ENCODE results near the gene DBX1. TPM values are rescaled to one million over a fixed set of nuclear protein-coding genes. Genes with fewer than 3 reads are reported as not detected.

DBX1 gene
- total and polyA plus RNA-seq, 9 donors: not detected

GRCh38 chr11:20158597-20159257, 1.5 kb downstream of the DBX1 start:
- Histone ChIP-seq H3K27ac (no peak overlapping the region), H3K4me3 (no peak overlapping the region), H3K27me3 (no peaks in the 10 kb centered on the region), H3K36me3 (no peaks in the 10 kb centered on the region), H3K4me1 (ENCODE audit: insufficient read depth) (peaks cover 2% of the 10 kb centered on the region), H3K9me3 (peaks cover 0 to 13% of the 10 kb centered on the region in 2 donors)
- WGBS, 3 donors: 3 to 6% (median 5%) methylated on average over 33 of the region's 33 CpGs
- intact Hi-C loops (cut with DNase I): no loop called here
- peak in 4 of 5 donors; percentile 17 to 63 (median 46) for DNase-seq
- TF ChIP-seq CTCF (IDR thresholded peaks at IDR 0.05): no peak

GRCh38 chr11:20157728-20158127, 2.5 kb downstream of the DBX1 start:
- Histone ChIP-seq H3K36me3 (no peaks in the 10 kb centered on the region), H3K4me1 (ENCODE audit: insufficient read depth) (peaks cover 2% of the 10 kb centered on the region), H3K27me3 (no peaks in the 10 kb centered on the region), H3K9me3 (peaks cover 0 to 13% of the 10 kb centered on the region in 2 donors), H3K4me3 (no peak overlapping the region), H3K27ac (no peak overlapping the region)
- 5 to 6% (median 5%) methylated on average over 9 of the region's 9 CpGs for WGBS, 3 donors
- TF ChIP-seq POLR2A (IDR thresholded peaks at IDR 0.05): no peak
- no peak for TF ChIP-seq EP300 (IDR thresholded peaks at IDR 0.05)
- no peak for TF ChIP-seq CTCF (IDR thresholded peaks at IDR 0.05)
- no peak for DNase-seq
- intact Hi-C loops (cut with DNase I): no loop called here

- peaks cover 2% of the 10 kb centered on the region for H3K4me1 ChIP-seq (ENCODE audit: insufficient read depth)
- DNase-seq: no peak
- H3K4me3 ChIP-seq: no peak overlapping the region
- intact Hi-C loops (cut with DNase I): no loop called here
- H3K27ac ChIP-seq: no peak overlapping the region
- H3K27me3 ChIP-seq: no peaks in the 10 kb centered on the region
- TF ChIP-seq EP300 (IDR thresholded peaks at IDR 0.05) (no peak), CTCF (IDR thresholded peaks at IDR 0.05) (no peak), POLR2A (IDR thresholded peaks at IDR 0.05) (no peak)
- H3K9me3 ChIP-seq: peaks cover 0 to 13% of the 10 kb centered on the region in 2 donors
- H3K36me3 ChIP-seq: no peaks in the 10 kb centered on the region
- 1 to 2% (median 2%) methylated on average over 43 to 45 of the region's 45 CpGs for WGBS, 3 donors
Measured at GRCh38 chr11:20156876-20157613, 3.2 kb downstream of the DBX1 start.

GRCh38 chr11:20156280-20156875, 3.9 kb downstream of the DBX1 start:
- Histone ChIP-seq H3K36me3 (no peaks in the 10 kb centered on the region), H3K27ac (no peak overlapping the region), H3K9me3 (peaks cover 0 to 13% of the 10 kb centered on the region in 2 donors), H3K4me3 (no peak overlapping the region), H3K27me3 (no peaks in the 10 kb centered on the region), H3K4me1 (ENCODE audit: insufficient read depth) (peaks cover 2% of the 10 kb centered on the region)
- WGBS, 3 donors: 2 to 3% (median 2%) methylated on average over 45 to 51 of the region's 51 CpGs
- DNase-seq: no peak
- no peak for TF ChIP-seq CTCF (IDR thresholded peaks at IDR 0.05)
- no peak for TF ChIP-seq EP300 (IDR thresholded peaks at IDR 0.05)
- no peak for TF ChIP-seq POLR2A (IDR thresholded peaks at IDR 0.05)
- intact Hi-C loops (cut with DNase I): no loop called here

Measured in ovary (tissue), 9 donors.